ENCODE results near the gene DPP7.

The DPP7 gene

GRCh38 chr9:137069508-137070091 is 44.9 kb downstream of the DPP7 start:
- no peak for TF ChIP-seq CTCF (IDR thresholded peaks at IDR 0.05; ENCODE audit: low read depth, low read length)
- peak overlapping the region; percentile 74 for H3K4me3 ChIP-seq (ENCODE audit: low read depth, low read length)
- H3K4me1 ChIP-seq = peaks cover 20% of the 10 kb centered on the region
- H3K36me3 ChIP-seq = peaks cover 27% of the 10 kb centered on the region
- peak; percentile 33 for DNase-seq
- H3K27me3 ChIP-seq = no peaks in the 10 kb centered on the region
- no peaks in the 10 kb centered on the region for H3K9me3 ChIP-seq

- peak overlapping the region; percentile 74 for H3K4me3 ChIP-seq (ENCODE audit: low read depth, low read length)
- no peaks in the 10 kb centered on the region for H3K27me3 ChIP-seq
- DNase-seq = peak; percentile 37
- peaks cover 20% of the 10 kb centered on the region for H3K4me1 ChIP-seq
- no peaks in the 10 kb centered on the region for H3K9me3 ChIP-seq
- TF ChIP-seq CTCF (IDR thresholded peaks at IDR 0.05; ENCODE audit: low read depth, low read length) = no peak
- H3K36me3 ChIP-seq = peaks cover 35% of the 10 kb centered on the region
Measured at GRCh38 chr9:137068539-137069507, 45.7 kb downstream of the DPP7 start.

GRCh38 chr9:137067860-137068538 is 46.5 kb downstream of the DPP7 start:
- H3K4me3 ChIP-seq (ENCODE audit: low read depth, low read length) = peak overlapping the region; percentile 74
- H3K9me3 ChIP-seq = no peaks in the 10 kb centered on the region
- peaks cover 39% of the 10 kb centered on the region for H3K36me3 ChIP-seq
- peak; percentile 79 for TF ChIP-seq CTCF (IDR thresholded peaks at IDR 0.05; ENCODE audit: low read depth, low read length)
- DNase-seq = peak; percentile 85
- no peaks in the 10 kb centered on the region for H3K27me3 ChIP-seq
- peaks cover 20% of the 10 kb centered on the region for H3K4me1 ChIP-seq

GRCh38 chr9:137066096-137066861 is 48.3 kb downstream of the DPP7 start:
- no peak for DNase-seq
- Histone ChIP-seq H3K4me3 (ENCODE audit: low read depth, low read length) (no peak overlapping the region), H3K36me3 (peaks cover 39% of the 10 kb centered on the region), H3K4me1 (peaks cover 12% of the 10 kb centered on the region), H3K9me3 (no peaks in the 10 kb centered on the region), H3K27me3 (no peaks in the 10 kb centered on the region)
- no peak for TF ChIP-seq CTCF (IDR thresholded peaks at IDR 0.05; ENCODE audit: low read depth, low read length)

GRCh38 chr9:137065336-137065967 is 49.1 kb downstream of the DPP7 start:
- Histone ChIP-seq H3K4me3 (ENCODE audit: low read depth, low read length) (no peak overlapping the region), H3K9me3 (no peaks in the 10 kb centered on the region), H3K4me1 (peaks cover 6% of the 10 kb centered on the region), H3K36me3 (peaks cover 39% of the 10 kb centered on the region), H3K27me3 (no peaks in the 10 kb centered on the region)
- no peak for DNase-seq
- no peak for TF ChIP-seq CTCF (IDR thresholded peaks at IDR 0.05; ENCODE audit: low read depth, low read length)

All from BE2C (cell line).